GM18858 (cell line): ENCODE measurements around the gene PIGU.
"Not testable (repeated sequence)": the region's sequence is repeated elsewhere in the genome, so short reads cannot be mapped to it uniquely, and the experiment has no call there.

ENCODE experiments used
- ATAC-seq: cut with Tn5 transposase; IDR thresholded peaks from one replicate; pipeline ENCODE4 v1.9.1; 2021; ENCODE audit not compliant: unreplicated experiment

PIGU gene

GRCh38 chr20:34537651-34538050 is 139.2 kb downstream of the PIGU start:
- no peak for ATAC-seq

DNA sequence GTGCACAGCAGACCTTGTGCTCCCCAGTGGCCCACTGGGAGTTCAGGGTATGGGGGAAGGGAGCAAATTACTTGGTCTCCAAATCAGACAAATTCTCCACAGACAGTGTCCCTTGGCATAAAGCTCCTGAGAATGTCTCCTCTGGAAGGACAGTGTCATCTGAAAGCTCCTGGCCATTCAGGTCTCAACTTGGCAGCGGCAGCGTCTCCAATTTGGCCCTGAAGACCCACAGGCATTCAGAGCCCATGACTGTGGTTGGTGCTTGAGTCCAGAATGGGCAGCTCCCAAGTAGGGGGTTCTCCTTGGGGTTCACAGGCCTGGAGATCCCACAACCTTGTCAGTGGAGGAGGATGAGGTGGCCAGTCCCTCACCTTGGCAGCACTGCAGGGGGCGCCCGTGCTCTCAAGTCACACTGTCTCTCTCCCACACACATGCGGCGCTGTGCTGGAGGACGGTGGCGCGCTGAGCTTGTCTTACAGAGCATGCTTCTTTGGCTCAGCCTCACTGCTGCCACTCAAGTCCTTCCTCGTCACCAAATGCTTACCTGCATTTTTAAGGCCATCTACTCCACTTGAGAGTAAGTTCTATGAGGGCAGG is 140.0 kb downstream of the PIGU start:
- no peak for ATAC-seq

- ATAC-seq = no peak
Measured at GRCh38 chr20:34535857-34536256, 141.0 kb downstream of the PIGU start.

DNA sequence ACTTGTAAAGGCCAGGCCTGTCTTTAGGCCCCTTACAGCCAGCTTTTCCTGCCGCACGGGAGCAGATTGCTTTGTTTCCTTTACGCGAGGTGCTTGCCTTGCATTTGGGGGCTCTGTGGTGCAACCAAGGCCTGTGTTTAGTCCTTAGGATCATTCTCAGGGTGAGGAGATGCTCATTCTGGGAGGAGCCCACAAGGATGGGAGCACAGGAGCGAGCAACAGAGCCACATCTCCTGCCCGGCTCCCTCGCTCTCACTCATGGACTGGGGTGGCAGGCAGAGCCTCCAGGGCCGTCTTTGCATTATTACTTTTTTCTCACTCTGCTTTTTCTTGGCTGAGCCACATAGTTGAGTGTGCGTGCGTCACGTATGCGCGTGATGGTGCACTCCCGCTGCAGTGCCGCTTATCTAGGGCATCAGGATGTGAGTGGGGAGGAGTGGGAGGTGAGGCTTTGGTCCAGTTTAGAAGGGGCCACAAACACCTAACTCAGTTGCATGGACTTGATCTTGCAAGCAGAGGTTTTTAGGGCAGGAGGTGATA is 141.5 kb downstream of the PIGU start:
- no peak for ATAC-seq

DNA sequence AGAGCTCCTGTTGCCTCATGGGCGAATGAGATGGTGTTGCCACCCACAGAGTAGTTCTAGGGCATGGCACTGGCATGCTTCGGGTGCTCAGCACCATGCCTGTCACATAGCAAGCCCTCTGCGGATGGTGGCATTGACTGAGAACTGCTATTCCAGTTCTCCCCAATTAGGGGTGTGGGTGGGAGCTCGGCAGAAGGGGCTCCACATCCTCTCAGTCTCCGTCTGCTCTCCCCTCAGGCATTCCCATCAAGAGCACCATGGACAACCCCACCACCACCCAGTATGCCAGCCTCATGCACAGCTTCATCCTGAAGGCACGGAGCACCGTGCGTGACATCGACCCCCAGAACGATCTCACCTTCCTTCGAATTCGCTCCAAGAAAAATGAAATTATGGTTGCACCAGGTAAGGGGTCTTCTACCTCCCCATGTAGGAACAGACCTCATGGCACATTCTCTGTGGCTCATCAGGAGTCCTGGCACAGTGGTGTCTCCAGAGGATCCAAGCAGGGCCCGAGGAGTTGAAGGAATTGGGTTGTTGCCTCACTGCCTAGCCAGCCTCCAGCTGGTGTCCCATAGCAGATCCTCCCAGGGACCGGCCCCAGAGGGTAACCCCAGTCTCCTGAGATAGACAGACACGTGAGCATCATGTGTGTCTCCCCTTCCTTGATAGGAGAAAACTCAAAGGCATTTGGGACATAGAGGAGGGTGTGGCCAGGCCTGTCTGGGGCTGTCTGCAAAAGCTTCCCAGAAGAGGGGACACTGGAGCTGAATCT is 142.3 kb downstream of the PIGU start:
- no peak for ATAC-seq

- ATAC-seq = no peak
Measured at GRCh38 chr20:34532756-34533155, 144.1 kb downstream of the PIGU start.

DNA sequence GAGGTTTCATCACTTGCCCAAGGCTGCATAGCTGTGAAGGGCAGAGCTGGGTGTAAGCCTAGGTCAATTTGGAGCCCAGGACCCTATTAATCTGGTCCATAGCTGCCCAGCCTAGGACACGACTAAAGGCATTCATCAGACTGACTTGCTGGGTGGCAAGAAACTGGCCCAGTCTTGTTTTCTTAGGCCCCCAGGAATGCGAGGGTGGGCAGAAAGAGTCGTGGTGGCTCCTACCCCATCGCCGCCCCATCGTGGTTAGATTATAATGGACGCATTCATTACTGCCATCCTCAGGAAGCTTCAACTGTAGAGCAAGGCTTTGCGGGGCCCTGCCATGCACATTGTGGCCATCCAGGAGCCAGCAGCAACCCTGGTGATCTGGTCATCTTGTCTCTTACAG is 144.6 kb downstream of the PIGU start:
- no peak for ATAC-seq

DNA sequence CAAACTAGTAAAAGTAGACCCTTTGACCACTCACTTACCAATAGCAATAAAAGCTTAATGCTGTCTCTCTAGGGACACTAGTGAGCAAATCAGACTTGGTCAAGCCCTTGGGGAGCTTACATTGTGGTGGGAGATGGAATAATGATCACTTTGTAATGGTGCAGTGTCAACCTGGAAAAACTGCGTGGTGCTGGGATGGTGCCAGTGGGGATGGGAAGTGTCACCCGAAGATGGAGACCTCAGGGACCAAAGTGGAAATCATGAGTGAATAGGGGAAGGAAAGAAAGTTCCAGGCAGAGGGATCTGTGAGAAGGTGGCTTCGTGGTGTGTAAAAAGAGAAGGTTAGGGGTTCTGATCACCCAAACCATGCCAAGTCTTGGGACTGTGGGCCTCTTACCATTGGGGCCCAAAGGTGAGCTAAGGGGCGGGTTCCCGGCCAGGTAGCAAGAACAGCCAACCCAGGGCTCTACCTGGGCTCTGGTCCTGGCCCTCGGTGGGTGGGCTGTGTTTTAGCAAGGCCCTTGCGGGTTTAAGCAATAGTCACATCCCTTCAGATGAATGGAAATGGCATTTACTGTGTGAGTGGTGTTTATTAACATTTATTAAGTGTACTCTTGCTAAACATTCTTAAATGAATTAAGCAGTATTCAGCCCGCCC is 145.2 kb downstream of the PIGU start:
- ATAC-seq = no peak

DNA sequence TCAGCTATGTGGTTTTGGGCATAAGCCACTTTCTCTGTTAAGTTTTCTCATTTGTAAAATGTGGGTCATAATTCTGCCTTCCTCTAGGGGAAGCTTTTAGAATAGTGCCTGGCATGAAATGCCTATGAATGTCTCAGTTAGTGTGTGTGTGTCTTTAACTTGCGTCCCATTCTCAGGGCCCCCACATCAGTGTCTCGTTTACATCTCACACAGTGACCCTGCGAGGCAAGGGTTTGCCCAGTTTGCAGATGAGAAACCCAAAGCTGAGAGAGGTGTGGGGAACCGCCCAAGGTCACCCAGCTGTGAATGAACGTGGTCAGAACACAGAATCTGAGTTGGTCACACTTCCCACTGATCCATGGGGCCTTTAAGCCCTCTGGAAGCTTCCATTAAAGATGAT is 146.6 kb downstream of the PIGU start:
- no peak for ATAC-seq

- no peak for ATAC-seq
Measured at GRCh38 chr20:34529742-34530141, 147.2 kb downstream of the PIGU start.

- ATAC-seq = no peak
Measured at GRCh38 chr20:34528921-34529297, 148.0 kb downstream of the PIGU start.

DNA sequence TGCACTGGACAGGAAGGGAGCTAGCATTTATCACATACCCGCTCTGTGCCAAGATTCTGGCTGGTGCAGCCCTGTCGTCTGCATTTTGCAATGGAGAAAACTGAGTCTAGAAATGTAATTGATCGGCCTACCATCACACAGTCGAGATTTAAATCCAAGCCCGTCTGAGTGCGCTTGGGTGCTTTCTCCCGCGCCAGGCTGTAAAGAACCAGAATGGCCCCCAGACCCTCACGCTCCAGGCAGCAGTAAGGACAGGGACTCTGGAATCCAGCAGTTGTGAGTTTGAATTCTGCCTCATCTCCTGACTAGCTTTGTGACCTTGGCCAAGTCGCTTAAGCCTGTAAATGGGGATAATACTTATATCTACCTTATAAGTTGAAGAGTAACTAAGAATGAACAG is 149.9 kb downstream of the PIGU start:
- ATAC-seq = no peak

DNA sequence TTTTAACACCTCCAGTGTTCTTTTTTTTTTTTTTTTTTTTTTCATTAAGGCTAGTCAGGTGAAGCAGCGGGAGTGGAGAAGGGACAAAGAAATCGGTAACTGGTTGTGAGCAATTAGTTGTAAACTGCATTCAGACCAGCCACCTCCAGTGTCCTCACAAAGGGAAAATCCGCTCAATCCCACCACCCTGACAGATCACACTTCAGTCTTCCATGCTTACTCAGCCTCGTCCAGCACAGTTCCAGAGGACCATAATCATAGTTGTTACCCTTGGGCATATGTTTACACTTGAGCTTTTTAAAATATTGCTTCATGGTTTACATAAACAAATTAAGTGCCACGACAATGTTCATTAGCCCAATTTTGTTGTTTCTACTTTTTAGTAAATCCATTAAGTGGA is 150.4 kb downstream of the PIGU start:
- no peak for ATAC-seq

- ATAC-seq = no peak
Measured at GRCh38 chr20:34525709-34526416, 151.0 kb downstream of the PIGU start.

DNA sequence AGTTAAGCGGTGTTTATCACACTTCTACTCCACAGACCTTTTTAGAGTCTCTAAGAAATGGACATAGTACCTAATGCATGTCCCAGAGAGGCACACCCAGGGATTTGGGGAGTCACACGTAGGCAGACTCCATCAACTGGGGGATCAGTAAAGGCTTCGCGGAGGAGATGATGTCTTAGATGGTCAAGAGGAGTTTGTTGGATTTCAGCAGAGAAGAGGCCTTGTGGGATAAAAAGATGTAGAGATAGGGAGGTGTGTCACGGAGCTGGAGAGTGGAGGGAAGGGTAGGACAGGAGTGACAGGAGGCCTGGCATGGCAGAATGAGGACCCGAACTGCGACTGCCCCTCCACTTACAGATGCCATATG is 151.6 kb downstream of the PIGU start:
- no peak for ATAC-seq

DNA sequence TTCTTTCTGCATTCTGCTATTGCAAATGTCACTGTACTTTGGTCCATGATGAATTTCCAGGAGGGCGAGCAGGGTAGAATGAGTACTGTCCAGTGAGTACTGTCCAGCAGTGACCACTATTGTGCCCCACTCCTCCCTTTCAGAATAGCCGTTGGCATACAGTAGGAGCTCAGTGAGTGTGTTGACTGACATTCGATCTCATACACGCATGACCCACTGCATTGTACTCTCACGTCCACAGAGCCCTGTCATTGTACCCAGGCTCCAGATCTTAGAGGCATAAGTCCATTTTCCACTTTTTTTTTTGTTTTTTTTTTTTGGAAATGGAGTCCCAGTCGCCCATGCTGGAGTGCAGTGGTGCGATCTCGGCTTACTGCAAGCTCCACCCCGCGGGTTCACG is 152.5 kb downstream of the PIGU start:
- no peak for ATAC-seq

DNA sequence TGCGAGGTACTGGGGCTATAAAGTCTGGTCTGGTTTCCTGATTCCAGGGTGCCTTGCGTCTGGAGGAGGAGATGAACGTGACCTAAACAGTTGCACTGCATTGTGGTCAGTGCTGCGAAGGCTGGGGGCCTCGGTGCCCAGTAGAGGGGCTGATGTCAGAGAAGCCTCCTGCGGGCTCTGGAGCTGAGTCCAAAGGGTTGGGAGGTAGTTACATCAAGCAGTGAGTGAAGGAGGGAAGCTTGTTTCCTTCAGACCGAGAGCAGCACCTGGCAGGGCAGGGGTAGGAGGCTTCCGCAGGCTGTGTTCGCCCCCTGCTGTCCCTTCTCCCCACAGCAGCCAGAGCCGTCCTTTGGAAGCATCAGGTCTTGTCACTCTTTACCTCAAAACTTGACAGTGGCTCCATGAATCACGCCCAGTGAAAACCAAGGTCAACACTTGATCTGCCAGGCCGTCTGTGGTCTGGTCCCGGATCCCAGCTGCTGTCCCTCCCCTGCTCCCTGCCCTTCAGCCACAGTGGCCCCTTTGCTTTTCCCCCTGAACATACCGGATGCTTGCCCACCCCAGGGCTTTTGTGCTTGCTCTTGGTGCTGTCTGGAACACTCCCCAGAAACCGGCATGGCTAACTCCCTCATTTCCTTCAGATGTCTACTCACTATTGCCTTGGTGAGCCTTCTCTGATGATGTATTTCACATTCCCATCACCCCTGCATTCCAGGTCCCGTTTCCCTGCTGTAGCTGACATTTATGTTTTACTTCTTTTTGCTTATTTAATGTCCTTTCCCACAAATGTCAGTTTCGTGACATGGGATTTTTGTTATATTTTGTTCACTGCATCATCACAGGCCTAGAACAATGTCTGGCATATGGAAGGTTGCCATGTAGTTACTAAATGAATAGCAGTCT is 153.7 kb downstream of the PIGU start:
- ATAC-seq = no peak

- not testable (repeated sequence) for ATAC-seq
Measured at GRCh38 chr20:34519841-34520240, 157.1 kb downstream of the PIGU start.

- not testable (repeated sequence) for ATAC-seq
Measured at GRCh38 chr20:34518863-34519262, 158.0 kb downstream of the PIGU start.

GRCh38 chr20:34517114-34517505 is 159.8 kb downstream of the PIGU start:
- ATAC-seq = no peak
